ENCODE results near the gene KCNN1. TPM values are rescaled to one million over a fixed set of nuclear protein-coding genes. Genes with fewer than 3 reads are reported as not detected.

The KCNN1 gene
- total RNA-seq, 3 donors from 2014 or later, result 0.33 to 0.59 TPM; not detected in 1

- peaks cover 15 to 76% of the 10 kb centered on the region in 2 donors for H3K27me3 ChIP-seq
- no peak for TF ChIP-seq POLR2A (IDR thresholded peaks at IDR 0.05)
- no peak for TF ChIP-seq CTCF (IDR thresholded peaks at IDR 0.05)
- no peak for TF ChIP-seq POLR2AphosphoS5 (IDR thresholded peaks at IDR 0.05)
Measured at GRCh38 chr19:17954401-17954800, 12.5 kb upstream of the KCNN1 start.

GRCh38 chr19:17957149-17957849 lies 9.6 kb upstream of the KCNN1 start:
- intact Hi-C loops (cut with DNase I; ENCODE audit: low total_unique reads), result no loop called here
- Histone ChIP-seq H3K4me3 (no peak overlapping the region), H3K27me3 (peaks cover 11 to 54% of the 10 kb centered on the region in 2 donors), H3K4me1 (peaks cover 0 to 5% of the 10 kb centered on the region in 2 donors), H3K9me3 (no peaks in the 10 kb centered on the region), H3K36me3 (no peaks in the 10 kb centered on the region), H3K27ac (no peak overlapping the region)
- TF ChIP-seq POLR2AphosphoS5 (IDR thresholded peaks at IDR 0.05) (no peak), POLR2A (IDR thresholded peaks at IDR 0.05) (no peak), CTCF (IDR thresholded peaks at IDR 0.05) (no peak)
- no peak for DNase-seq (ENCODE audit: low spot score in 2 of 2)

More at GRCh38 chr19:17954401-17954800, 12.5 kb upstream of the KCNN1 start:
- H3K4me3 ChIP-seq, result no peak overlapping the region
- intact Hi-C loops (cut with DNase I; ENCODE audit: low total_unique reads), result loop anchor here (5.0 kb wide), 1 partner anchor 43 kb away; no protein-coding TSS in a partner anchor
- H3K27ac ChIP-seq, result no peak overlapping the region
- DNase-seq (ENCODE audit: low spot score in 2 of 2), result no peak
- peaks cover 0 to 29% of the 10 kb centered on the region in 2 donors for H3K4me1 ChIP-seq
- no peaks in the 10 kb centered on the region for H3K36me3 ChIP-seq
- no peaks in the 10 kb centered on the region for H3K9me3 ChIP-seq

GRCh38 chr19:17957885-17958284 lies 9.0 kb upstream of the KCNN1 start:
- H3K9me3 ChIP-seq, result no peaks in the 10 kb centered on the region
- H3K27ac ChIP-seq, result no peak overlapping the region
- H3K4me3 ChIP-seq, result no peak overlapping the region
- no peak for TF ChIP-seq POLR2AphosphoS5 (IDR thresholded peaks at IDR 0.05)
- TF ChIP-seq POLR2A (IDR thresholded peaks at IDR 0.05), result no peak
- no peak for TF ChIP-seq CTCF (IDR thresholded peaks at IDR 0.05)
- H3K4me1 ChIP-seq, result no peaks in the 10 kb centered on the region
- intact Hi-C loops (cut with DNase I; ENCODE audit: low total_unique reads), result no loop called here
- no peaks in the 10 kb centered on the region for H3K36me3 ChIP-seq
- peaks cover 6 to 51% of the 10 kb centered on the region in 2 donors for H3K27me3 ChIP-seq
- no peak for DNase-seq (ENCODE audit: low spot score in 2 of 2)

GRCh38 chr19:17963936-17964691 lies 2.8 kb upstream of the KCNN1 start:
- Histone ChIP-seq H3K27ac (no peak overlapping the region), H3K36me3 (no peaks in the 10 kb centered on the region), H3K4me1 (no peaks in the 10 kb centered on the region), H3K27me3 (peaks cover 0 to 22% of the 10 kb centered on the region in 2 donors), H3K9me3 (no peaks in the 10 kb centered on the region), H3K4me3 (no peak overlapping the region)
- no peak for DNase-seq (ENCODE audit: low spot score in 2 of 2)
- intact Hi-C loops (cut with DNase I; ENCODE audit: low total_unique reads), result no loop called here
- TF ChIP-seq CTCF (IDR thresholded peaks at IDR 0.05) (no peak), POLR2AphosphoS5 (IDR thresholded peaks at IDR 0.05) (no peak), POLR2A (IDR thresholded peaks at IDR 0.05) (no peak)

Measured in breast epithelium (tissue), 4 donors.